Measurements from ENCODE around the gene PPIE. TPM values are rescaled to one million over a fixed set of nuclear protein-coding genes. Genes with fewer than 3 reads are reported as not detected.

Gene PPIE
- total RNA-seq, 1 donor from 2014 or later, result 36.5 TPM

- no peak for TF ChIP-seq CTCF (IDR thresholded peaks at IDR 0.05)
- H3K27ac ChIP-seq, result no peak overlapping the region
- intact Hi-C loops (cut with DNase I), result no loop called here
- no peaks in the 10 kb centered on the region for H3K27me3 ChIP-seq
- peaks cover 98% of the 10 kb centered on the region for H3K36me3 ChIP-seq
- no peaks in the 10 kb centered on the region for H3K4me1 ChIP-seq
- H3K9me3 ChIP-seq, result no peaks in the 10 kb centered on the region
- H3K4me3 ChIP-seq, result no peak overlapping the region
- ATAC-seq, result no peak
- DNase-seq, result no peak
Observed at GRCh38 chr1:39745016-39745670, 6.5 kb downstream of the PPIE start.

GRCh38 chr1:39751595-39751994 lies 12.9 kb downstream of the PPIE start:
- Histone ChIP-seq H3K27ac (no peak overlapping the region), H3K4me3 (no peak overlapping the region), H3K9me3 (no peaks in the 10 kb centered on the region), H3K4me1 (no peaks in the 10 kb centered on the region), H3K36me3 (peaks cover 100% of the 10 kb centered on the region), H3K27me3 (no peaks in the 10 kb centered on the region)
- DNase-seq (no peak), ATAC-seq (no peak)
- intact Hi-C loops (cut with DNase I), result no loop called here
- no peak for TF ChIP-seq CTCF (IDR thresholded peaks at IDR 0.05)

GRCh38 chr1:39752703-39753102 lies 14.0 kb downstream of the PPIE start:
- Histone ChIP-seq H3K4me1 (no peaks in the 10 kb centered on the region), H3K4me3 (no peak overlapping the region), H3K27me3 (no peaks in the 10 kb centered on the region), H3K9me3 (no peaks in the 10 kb centered on the region), H3K36me3 (peaks cover 100% of the 10 kb centered on the region), H3K27ac (no peak overlapping the region)
- DNase-seq (no peak), ATAC-seq (no peak)
- no peak for TF ChIP-seq CTCF (IDR thresholded peaks at IDR 0.05)
- intact Hi-C loops (cut with DNase I), result no loop called here

GRCh38 chr1:39753132-39754025 lies 14.7 kb downstream of the PPIE start:
- H3K27ac ChIP-seq, result no peak overlapping the region
- H3K9me3 ChIP-seq, result no peaks in the 10 kb centered on the region
- intact Hi-C loops (cut with DNase I), result no loop called here
- DNase-seq (no peak), ATAC-seq (no peak)
- H3K4me1 ChIP-seq, result no peaks in the 10 kb centered on the region
- H3K4me3 ChIP-seq, result no peak overlapping the region
- H3K36me3 ChIP-seq, result peaks cover 100% of the 10 kb centered on the region
- no peak for TF ChIP-seq CTCF (IDR thresholded peaks at IDR 0.05)
- H3K27me3 ChIP-seq, result no peaks in the 10 kb centered on the region

- H3K27ac ChIP-seq, result no peak overlapping the region
- DNase-seq (no peak), ATAC-seq (no peak)
- intact Hi-C loops (cut with DNase I), result no loop called here
- no peaks in the 10 kb centered on the region for H3K4me1 ChIP-seq
- TF ChIP-seq CTCF (IDR thresholded peaks at IDR 0.05), result no peak
- H3K4me3 ChIP-seq, result no peak overlapping the region
- H3K27me3 ChIP-seq, result no peaks in the 10 kb centered on the region
- peaks cover 99% of the 10 kb centered on the region for H3K36me3 ChIP-seq
- H3K9me3 ChIP-seq, result no peaks in the 10 kb centered on the region
Observed at GRCh38 chr1:39754026-39754570, 15.4 kb downstream of the PPIE start.

Measured in upper lobe of right lung (tissue), 1 donor.